H1 (cell line): ENCODE results near the gene TMEM39B.

ENCODE experiments used
- BACH1 ChIP-seq: IDR thresholded peaks from 2 replicates; pipeline ENCODE4 v1.6.1; 2012; ENCODE audit warnings: low read length, improper control_type of control experiment
- CBX8 ChIP-seq: fragments of 300-800, 300-1000 bp; sonication (generic); IDR thresholded peaks from 2 replicates; pipeline ENCODE4 v1.7.1; 2016; ENCODE audit warnings: low read depth, low read length, borderline replicate concordance
- CEBPB ChIP-seq: IDR thresholded peaks from 2 replicates; pipeline ENCODE4 v1.6.1; 2012; ENCODE audit warnings: low read depth, low read length
- CHD2 ChIP-seq: IDR thresholded peaks from 2 replicates; pipeline ENCODE4 v1.6.1; 2012; ENCODE audit warnings: low read length, improper control_type of control experiment
- EZH2 ChIP-seq: fragments of 200-600 bp; sonication (generic); IDR thresholded peaks from 2 replicates; pipeline ENCODE4 v1.7.1; 2012; ENCODE audit warnings: low read depth, mild to moderate bottlenecking, moderate library complexity, low read length, inconsistent platforms; ENCODE audit not compliant: severe bottlenecking
- GABPA ChIP-seq: IDR thresholded peaks from 2 replicates; pipeline ENCODE4 v1.6.1; 2011; ENCODE audit warnings: mild to moderate bottlenecking, low read length, moderate library complexity, borderline replicate concordance; ENCODE audit not compliant: insufficient read depth
- HDAC2 ChIP-seq, 2 experiments: fragments of 300-600 bp in 1 of 2; sonication (generic) in 1 of 2; IDR thresholded peaks; 2 replicates each; pipeline ENCODE4 v1.6.1; 2011 to 2012; ENCODE audit warnings: low read depth in 2 of 2, low read length in 2 of 2, mild to moderate bottlenecking in 2 of 2, moderate library complexity in 2 of 2, borderline replicate concordance in 1 of 2, inconsistent platforms in 1 of 2
- POLR2A ChIP-seq, 2 experiments: IDR thresholded peaks; 1 replicate in 1 of 2; 2 replicates in 1 of 2; pipeline ENCODE4 v1.6.1; 2011; ENCODE audit warnings: low read depth in 2 of 2, low read length in 2 of 2, mild to moderate bottlenecking in 2 of 2; ENCODE audit errors: control extremely low read depth in 1 of 2
- SIN3A ChIP-seq, 2 experiments: IDR thresholded peaks in 1 of 2; conservative IDR thresholded peaks in 1 of 2; 2 replicates each; pipeline ENCODE4 v1.6.1; 2011 to 2012; ENCODE audit warnings: low read length in 2 of 2, improper control_type of control experiment in 1 of 2, low read depth in 1 of 2, mild to moderate bottlenecking in 1 of 2
- SP1 ChIP-seq: IDR thresholded peaks from 2 replicates; pipeline ENCODE4 v1.6.1; 2011; ENCODE audit warnings: low read depth, low read length
- SRF ChIP-seq: IDR thresholded peaks from 2 replicates; pipeline ENCODE4 v1.6.1; 2011; ENCODE audit warnings: mild to moderate bottlenecking, low read depth, low read length, moderate library complexity
- TAF1 ChIP-seq: IDR thresholded peaks from 2 replicates; pipeline ENCODE4 v1.6.1; 2011; ENCODE audit warnings: mild to moderate bottlenecking, low read depth, low read length
- TF ChIP-seq, protein P1 (sequence below): IDR thresholded peaks from 2 replicates; pipeline ENCODE4 v1.6.1; 2012; ENCODE audit warnings: inconsistent platforms
- TF ChIP-seq, protein P2 (sequence below), 3 experiments: IDR thresholded peaks; 1 replicate in 2 of 3; 2 replicates in 1 of 3; pipeline versions ENCODE4 v1.5.1 to v1.6.1; 2011; ENCODE audit warnings: low read length in 3 of 3, mild to moderate bottlenecking in 3 of 3, inconsistent platforms in 2 of 3, low read depth in 1 of 3, moderate library complexity in 1 of 3; ENCODE audit not compliant: insufficient read depth in 1 of 3; ENCODE audit errors: control extremely low read depth in 1 of 3

DNA sequence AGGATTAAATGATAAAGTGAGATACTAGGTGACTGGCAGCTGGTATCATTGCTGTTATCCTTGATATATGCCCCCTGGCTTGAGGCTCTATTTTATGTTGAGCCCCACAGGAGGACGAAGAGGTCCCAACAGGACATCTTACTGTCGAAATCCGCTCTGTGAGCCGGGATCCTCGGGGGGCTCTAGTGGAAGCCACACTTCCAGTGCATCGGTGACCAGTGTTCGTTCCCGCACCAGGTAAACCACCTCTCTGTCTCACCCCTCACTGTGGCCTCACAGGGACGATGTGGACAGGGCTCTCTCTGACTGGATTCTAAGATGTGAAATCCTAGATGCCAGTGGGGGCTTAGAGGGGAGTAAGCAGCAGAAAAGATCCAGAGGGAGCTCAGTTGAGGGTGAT lies 2.1 kb downstream of the TMEM39B start:
- TF ChIP-seq EZH2 (no peak), TAF1 (no peak), SP1 (no peak), POLR2A (IDR thresholded peaks at IDR 0.05; ENCODE audit: control extremely low read depth in 1 of 2, low read depth in 2 of 2, low read length in 2 of 2) (no peak), CHD2 (no peak), CEBPB (no peak), BACH1 (no peak), SRF (no peak), CBX8 (no peak), SIN3A (conservative IDR thresholded peaks at IDR 0.05 in 1 of 2, IDR thresholded peaks at IDR 0.05 in 1 of 2; ENCODE audit: low read depth in 1 of 2, low read length in 2 of 2) (no peak), HDAC2 (IDR thresholded peaks at IDR 0.05; ENCODE audit: borderline replicate concordance in 1 of 2, low read depth in 2 of 2, low read length in 2 of 2) (no peak), GABPA (no peak)
- TF ChIP-seq, protein P1, sequence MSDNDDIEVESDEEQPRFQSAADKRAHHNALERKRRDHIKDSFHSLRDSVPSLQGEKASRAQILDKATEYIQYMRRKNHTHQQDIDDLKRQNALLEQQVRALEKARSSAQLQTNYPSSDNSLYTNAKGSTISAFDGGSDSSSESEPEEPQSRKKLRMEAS: no peak
- TF ChIP-seq, protein P2, sequence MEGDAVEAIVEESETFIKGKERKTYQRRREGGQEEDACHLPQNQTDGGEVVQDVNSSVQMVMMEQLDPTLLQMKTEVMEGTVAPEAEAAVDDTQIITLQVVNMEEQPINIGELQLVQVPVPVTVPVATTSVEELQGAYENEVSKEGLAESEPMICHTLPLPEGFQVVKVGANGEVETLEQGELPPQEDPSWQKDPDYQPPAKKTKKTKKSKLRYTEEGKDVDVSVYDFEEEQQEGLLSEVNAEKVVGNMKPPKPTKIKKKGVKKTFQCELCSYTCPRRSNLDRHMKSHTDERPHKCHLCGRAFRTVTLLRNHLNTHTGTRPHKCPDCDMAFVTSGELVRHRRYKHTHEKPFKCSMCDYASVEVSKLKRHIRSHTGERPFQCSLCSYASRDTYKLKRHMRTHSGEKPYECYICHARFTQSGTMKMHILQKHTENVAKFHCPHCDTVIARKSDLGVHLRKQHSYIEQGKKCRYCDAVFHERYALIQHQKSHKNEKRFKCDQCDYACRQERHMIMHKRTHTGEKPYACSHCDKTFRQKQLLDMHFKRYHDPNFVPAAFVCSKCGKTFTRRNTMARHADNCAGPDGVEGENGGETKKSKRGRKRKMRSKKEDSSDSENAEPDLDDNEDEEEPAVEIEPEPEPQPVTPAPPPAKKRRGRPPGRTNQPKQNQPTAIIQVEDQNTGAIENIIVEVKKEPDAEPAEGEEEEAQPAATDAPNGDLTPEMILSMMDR (IDR thresholded peaks at IDR 0.05; ENCODE audit: control extremely low read depth in 1 of 3, insufficient read depth in 1 of 3, low read depth in 1 of 3, low read length in 3 of 3): no peak
